ENCODE data around the gene EDARADD.
"Not testable (repeated sequence)": the region's sequence is repeated elsewhere in the genome, so short reads cannot be mapped to it uniquely, and the experiment has no call there.

Gene EDARADD

DNA sequence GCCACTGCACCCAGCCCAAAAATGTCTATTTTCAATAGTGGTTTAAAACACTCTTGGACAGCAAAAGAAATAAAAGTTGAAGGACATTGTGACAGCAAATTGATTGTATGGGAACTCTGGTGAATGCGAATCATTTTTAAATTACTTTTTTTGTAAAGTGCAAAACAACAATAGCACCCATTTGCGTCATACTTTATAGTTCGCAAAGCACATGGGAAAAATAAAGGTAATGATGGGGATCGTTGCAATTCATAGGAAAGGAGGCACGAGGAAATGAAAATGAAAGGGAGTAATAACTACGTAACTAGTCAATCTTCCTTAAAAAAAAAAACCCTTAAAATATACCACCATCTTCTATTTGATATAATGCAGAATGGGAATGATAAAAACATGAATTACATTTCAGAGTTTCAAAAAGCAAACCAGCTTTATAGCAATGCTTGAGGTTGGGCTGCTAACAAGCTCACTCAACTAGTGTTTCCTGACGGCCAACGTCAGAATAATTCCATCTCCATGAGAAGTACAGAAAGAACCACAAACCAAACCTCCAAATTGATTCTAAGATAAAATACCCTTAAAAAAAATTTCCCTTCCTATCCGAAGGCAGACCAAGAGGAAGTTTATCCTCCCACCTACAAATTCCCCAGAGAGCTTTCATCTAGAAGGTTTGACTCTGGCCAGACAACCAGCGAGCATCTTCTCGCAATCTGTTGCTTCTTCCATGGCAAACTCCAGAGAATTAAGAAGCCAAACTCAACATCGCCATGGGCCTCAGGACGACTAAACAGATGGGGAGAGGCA lies at the start of gene EDARADD:
TSS of gene EDARADD (plus strand) at position 606 of the 801 bp plus-strand sequence. CDS start at position 765, 159 bp downstream.
- no peak for DNase-seq

- DNase-seq = no peak
Measured at GRCh38 chr1:236345728-236346127, 48.4 kb upstream of the EDARADD start.

- no peak for DNase-seq
Measured at GRCh38 chr1:236348071-236348470, 46.0 kb upstream of the EDARADD start.

DNA sequence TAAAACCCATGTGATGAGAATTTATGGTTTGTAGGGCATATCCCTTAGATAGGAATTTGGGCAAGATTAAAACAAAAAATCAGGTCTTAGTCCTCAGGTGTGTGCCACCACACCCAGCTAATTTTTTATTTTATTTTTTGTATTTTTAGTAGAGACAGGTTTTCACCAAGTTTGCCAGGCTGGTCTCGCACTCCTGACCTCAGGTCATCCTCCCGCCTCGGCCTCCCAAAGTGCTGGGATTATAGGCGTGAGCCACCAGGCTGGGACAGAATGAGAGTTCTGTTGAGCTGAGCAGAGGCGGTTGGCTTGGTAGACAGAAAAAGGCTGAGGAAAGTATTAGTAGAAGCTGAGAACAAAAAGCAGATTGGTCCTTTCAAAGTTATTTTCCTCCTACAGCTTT lies 43.8 kb upstream of the EDARADD start:
- DNase-seq = no peak

DNA sequence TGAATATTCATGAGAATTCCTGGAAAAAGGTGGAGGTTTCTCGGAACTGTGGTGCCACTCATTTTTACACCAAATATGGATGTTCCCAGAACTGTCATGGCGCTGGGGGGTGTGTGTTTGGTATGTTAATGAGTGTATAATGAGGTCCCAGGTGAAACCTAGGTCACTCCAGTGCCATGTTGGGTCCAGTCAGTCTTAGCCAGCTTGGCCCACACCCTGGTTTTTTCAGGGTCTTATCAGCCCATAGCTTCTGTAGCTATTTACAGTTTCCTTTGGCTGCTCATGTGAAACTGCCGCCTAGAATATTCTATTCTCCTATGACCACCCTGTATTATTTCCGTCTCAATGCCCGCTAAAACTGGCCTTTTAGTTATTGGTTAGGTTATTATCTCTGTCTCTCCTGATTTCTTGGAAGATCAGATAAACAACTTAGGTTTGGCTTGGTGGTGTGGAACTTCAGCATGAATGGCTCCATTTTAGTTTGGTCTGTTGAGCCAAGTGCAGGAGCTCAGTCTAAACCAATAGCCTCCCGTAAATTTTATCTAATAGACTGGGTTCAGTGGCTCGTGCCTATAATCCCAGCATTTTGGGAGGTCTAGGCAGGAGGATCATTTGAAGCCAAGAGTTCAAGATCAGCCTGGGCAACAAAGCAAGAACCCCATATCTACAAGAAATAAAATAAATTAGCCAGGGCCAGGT lies 42.1 kb upstream of the EDARADD start:
- DNase-seq = no peak

DNA sequence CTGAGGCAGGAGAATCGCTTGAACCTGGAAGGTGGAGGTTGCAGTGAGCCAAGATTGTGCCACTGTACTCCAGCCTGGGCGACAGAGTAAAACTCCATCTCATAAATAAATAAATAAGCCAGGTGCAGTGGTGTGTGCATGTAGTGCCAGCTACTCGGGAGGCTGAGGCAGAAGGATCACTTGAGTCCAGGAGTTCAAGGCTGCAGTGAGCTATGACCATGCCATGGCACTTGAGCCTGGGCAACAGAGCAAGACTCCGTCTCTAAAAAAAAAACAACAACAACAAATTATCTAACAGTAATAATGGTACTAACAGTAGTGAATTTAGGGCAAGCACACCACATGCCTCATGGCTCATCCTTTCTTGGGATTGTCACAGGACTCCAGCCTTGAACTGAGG lies 41.3 kb upstream of the EDARADD start:
- not testable (repeated sequence) for DNase-seq

- DNase-seq = no peak
Measured at GRCh38 chr1:236353813-236354212, 40.3 kb upstream of the EDARADD start.

- no peak for DNase-seq
Measured at GRCh38 chr1:236354330-236355147, 39.5 kb upstream of the EDARADD start.

- no peak for DNase-seq
Measured at GRCh38 chr1:236356141-236356540, 37.9 kb upstream of the EDARADD start.

GRCh38 chr1:236361909-236362590 lies 32.0 kb upstream of the EDARADD start:
- no peak for DNase-seq

DNA sequence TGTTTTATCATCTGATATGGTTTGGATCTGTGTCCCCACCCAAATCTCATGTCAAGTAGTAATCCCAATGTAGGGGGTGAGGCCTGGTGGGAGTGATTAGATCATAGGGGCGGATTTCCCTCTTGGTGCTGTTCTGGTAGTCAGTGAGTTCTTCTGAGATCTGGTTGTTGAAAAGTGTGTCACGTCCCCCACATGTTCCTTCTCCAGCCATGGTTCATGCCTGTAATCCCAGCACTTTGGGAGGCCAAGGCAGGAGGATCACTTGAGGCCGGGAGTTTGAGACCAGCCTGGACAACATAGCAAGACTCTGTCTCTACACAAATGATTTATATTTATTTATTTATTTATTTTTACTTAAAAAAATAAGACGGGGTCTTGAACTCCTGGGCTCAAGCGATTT lies 30.8 kb upstream of the EDARADD start:
- DNase-seq = no peak

DNA sequence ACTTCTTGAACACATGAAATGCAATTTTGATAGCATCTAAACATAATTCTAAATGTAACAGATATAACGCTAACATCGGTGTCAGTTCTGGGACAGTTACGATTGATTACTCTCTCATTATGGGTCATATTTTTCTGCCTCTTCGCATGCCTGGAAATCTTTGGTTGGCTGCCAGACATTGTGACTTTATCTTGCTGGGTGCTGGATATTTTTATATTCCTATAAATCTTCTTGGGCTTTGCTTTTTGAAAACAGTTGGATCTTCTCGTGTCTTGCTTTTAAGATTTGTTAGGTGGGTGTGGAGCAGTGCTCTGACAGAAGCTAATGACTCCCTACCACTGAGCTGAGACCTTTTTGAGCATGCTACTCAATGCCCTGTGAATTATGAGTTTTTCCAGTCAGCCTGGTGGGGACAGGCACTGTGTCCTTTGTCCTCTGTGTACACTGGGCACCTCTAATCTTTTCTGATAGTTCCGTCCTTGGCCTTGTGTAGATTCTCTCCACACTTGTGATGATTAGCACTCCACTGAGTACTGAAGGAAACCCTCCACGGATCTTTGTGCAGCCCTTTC lies 28.0 kb upstream of the EDARADD start:
- no peak for DNase-seq

DNA sequence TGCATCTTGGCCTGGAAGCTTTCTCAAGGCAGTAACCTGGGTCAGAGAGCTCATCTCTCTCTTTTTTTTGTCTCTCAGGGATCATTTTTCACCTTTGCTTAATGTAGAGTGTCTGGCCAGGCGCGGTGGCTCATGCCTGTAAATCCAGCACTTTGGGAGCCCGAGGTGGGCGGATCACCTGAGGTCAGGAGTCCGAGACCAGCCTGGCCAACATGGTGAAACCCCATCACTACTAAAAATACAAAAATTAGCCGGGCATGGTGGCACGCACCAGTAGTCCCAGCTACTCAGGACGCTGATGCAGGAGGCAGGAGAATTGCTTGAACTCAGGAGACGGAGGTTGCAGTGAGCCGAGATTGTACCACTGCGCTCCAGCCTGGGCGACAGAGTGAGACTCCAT lies 27.4 kb upstream of the EDARADD start:
- DNase-seq = not testable (repeated sequence)

DNA sequence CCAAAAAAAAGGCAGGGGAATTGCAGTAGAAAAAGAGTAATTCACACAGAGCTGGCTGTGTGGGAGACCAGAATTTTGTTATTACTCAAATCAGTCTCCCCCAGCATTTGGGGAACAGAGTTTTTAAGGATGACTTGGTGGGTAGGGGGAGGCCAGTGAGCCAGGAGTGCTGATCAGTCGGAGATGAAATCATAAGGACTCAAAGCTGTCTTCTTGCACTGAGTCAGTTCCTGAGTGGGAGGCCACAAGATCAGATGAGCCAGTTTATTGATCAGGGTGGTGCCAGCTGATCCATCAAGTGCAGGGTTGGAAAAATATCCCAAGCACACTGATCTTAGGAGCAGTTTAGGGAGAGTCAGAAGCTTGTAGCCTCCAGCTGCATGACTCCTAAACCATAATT lies 23.7 kb upstream of the EDARADD start:
- DNase-seq = no peak

DNA sequence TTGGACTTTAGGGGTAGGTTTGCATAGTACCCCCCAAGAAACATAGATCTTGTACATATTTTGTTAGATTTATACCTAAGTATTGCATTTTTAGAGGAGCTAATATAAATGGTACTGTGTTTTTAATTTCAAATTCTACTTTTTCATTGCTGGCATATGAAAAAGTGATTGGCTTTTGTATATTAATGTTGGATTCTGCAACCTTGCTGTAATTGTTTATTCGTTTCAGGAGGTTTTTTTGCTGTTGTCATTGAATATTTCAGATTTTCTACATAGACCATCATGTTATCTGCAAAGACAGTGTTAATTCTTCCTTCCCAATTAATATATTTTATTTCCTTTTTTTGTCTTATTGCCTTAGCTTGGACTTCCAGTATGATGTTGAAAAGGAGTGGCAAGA lies 23.0 kb upstream of the EDARADD start:
- no peak for DNase-seq

- no peak for DNase-seq
Measured at GRCh38 chr1:236377832-236378535, 16.1 kb upstream of the EDARADD start.

DNA sequence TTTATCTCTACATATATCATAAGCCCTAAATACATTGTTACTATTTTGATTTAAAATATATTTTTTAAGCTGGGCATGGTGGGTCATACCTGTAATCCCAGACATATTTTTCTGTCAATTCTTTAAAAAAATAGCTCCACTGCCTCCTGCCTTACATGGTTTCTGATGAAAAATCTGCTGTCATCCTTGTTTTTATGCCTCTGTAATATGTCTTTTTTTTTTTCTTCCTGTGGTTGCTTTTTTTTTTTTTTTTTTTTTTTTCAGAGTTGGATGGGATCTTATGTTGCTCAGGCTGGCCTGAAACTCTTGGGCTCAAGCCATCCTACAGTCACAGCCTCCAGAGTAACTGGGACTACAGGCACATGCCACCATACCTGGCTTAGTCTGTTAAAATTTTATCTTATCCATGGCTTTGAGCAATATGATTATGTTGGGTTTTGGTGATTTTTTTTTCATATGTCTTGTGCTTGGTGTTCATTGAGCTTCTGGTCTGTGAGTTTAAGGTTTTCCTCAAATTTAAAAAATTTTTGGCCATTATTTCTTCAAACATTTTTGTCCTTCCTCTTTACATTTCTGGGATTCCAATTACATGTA lies 12.4 kb upstream of the EDARADD start:
- no peak for DNase-seq

GRCh38 chr1:236388332-236388731 lies 5.8 kb upstream of the EDARADD start:
- no peak for DNase-seq

GRCh38 chr1:236389253-236389652 lies 4.8 kb upstream of the EDARADD start:
- no peak for DNase-seq

DNA sequence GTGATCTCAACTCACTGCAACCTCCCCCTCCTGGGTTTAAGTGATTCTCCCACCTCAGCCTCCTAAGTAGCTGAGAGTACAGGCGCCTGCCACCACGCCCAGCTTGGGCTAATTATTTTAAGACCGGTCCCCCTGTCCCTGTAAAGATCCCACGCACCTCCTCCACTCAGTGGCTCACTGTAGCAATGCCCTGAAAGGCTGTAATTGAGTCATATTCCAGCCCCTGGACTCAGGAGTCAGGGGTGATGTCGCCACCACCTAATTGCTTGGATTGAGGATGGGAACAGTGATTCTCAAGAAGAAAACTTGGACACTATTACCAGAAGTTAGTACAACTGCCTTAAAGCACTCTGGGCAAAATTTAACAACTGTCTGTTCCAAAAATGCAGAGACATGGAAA lies 3.1 kb upstream of the EDARADD start:
- no peak for DNase-seq

GRCh38 chr1:236392182-236392581 lies 1.9 kb upstream of the EDARADD start:
- no peak for DNase-seq

DNA sequence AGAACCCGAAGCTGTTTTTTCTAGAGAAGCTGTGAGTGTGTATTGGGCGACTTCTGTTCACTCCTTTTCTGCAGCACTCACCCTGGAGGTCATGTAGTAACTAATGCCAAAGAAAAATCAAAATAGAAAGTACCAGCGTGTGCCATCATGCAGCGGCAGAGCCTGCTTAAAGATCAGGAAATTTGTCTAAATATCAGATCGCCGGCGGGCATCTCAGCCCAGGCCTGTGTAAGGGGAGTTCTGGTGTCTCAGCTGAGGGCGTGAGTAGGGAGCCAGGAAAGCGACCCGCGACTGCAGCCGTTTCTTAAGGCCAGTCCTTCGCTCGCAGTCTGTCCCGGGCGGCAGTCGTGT lies 768 bp downstream of the EDARADD start:
- DNase-seq = no peak

Data from SHP77 (cell line).